Stimulated activated CD4-positive, alpha-beta T cell treated with anti-CD3 and anti-CD28 coated beads, Interleukin-4, amount 100 ng/mL, for 4 hours (primary cell): ENCODE measurements around the gene OR10A3.
"Not testable (repeated sequence)": the region's sequence is repeated elsewhere in the genome, so short reads cannot be mapped to it uniquely, and the experiment has no call there.

Experiments used
- DNase-seq, 2 experiments: peaks; one replicate each; pipeline ENCODE4 v3.0.0-alpha.2; 2020

The OR10A3 gene, protein sequence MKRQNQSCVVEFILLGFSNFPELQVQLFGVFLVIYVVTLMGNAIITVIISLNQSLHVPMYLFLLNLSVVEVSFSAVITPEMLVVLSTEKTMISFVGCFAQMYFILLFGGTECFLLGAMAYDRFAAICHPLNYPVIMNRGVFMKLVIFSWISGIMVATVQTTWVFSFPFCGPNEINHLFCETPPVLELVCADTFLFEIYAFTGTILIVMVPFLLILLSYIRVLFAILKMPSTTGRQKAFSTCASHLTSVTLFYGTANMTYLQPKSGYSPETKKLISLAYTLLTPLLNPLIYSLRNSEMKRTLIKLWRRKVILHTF

DNA sequence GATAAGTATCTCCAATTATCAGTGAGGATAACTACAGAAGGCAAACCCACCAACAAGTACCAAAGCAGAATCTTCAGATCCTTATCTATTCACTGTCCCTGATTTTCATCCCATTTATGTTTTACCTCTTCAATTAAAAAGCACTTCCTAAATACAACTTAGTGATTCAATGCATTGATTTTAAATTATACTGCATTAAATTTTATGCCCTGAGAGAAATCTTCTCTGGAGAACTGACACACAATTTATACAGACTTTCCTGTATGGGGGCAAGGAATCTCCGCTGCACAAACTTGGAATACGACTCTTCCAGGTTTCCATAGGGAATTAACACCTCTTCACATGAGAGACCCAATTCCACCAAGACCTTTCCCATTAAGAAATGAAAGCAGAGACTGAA is at the start of gene OR10A3:
Gene OR10A3, minus strand, starts transcription at position 101 of the 400 bp plus-strand sequence. CDS start 2,188 bp downstream, outside the sequence.
- DNase-seq = no peak

DNA sequence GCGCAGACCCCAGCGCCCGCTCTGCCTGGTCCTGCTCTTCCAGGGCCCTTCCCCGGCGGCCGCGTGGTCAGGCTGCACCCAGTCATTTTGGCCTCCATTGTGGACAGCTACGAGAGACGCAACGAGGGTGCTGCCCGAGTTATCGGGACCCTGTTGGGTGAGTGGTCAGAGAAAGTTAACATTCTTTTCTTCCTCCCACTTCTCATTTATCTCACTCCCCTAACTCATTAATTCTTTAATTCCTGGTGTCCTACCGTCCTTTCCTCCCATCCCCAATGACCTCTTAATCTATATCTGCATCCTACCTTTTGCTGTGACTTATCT is 46.0 kb upstream of the OR10A3 start:
- not testable (repeated sequence) for DNase-seq

DNA sequence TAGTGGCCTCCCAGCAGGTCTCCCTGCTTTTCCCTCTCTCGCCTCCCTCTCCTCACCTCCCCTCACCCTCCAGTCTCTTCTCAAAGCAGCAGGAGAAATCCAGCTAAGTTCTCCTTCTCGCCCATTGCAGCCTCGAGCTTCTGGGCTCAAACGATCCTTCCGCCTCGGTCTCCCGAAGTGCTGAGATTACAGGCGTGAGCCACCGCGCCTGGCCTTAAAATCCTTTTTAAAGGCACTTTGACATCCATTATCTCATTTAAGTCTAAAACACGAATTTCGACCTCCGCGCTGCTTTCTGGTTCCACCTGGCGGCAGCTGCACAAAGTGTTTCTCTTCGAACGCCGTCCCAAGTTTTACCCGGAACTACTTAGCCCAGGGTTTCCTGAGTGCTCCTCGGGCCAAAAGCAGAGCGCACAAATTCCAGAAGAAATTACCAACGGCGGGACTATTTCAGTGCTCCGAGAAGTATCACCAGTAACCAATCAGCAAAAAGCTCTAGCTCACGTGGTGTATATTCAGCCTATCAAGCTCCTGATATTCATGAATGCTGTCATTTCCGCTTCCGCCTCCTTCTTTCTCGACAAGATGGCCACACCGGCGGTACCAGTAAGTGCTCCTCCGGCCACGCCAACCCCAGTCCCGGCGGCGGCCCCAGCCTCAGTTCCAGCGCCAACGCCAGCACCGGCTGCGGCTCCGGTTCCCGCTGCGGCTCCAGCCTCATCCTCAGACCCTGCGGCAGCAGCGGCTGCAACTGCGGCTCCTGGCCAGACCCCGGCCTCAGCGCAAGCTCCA is 45.5 kb upstream of the OR10A3 start, which contains the start of gene EIF3F:
Gene EIF3F, plus strand, starts transcription at position 570 of the 792 bp plus-strand sequence. Its CDS starts 16 bp downstream, at position 586.
- peak; percentile 76 to 90 for DNase-seq

DNA sequence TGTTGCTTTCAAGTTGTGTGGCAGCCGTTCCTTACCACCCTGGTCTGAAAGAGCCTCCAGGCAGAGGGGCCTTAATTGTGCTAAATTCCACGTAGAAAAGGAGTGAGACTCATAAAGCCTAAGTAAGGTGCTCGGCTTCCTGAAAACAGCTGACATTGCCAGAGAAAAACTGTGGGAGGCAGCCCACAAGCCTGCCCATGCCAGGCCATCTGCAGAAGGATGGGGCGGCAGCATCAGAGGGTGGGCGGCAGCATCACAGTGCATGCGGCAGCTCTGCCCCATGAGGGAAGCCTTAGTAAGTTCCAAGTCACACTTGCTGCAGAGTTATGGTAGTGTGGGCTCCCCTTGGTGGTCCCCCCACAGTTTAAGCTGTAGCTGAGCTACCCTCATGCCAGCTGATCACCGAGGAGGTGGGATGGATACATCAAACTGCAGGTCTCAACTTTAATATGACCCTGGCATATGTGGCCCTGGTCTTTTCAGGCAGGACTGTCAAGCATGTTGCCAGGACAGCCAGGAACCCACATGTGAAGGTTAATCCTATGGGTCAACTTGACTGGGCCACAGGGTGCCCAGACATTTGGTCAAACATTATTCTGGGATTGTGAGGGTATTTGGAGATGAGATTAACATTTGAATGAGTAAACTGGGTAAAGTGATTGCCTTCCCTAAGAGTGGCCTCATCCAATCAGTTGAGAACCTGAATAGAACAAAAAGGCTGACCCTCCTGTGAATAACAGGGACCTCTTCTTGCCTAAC is 42.5 kb upstream of the OR10A3 start:
- DNase-seq = no peak

DNA sequence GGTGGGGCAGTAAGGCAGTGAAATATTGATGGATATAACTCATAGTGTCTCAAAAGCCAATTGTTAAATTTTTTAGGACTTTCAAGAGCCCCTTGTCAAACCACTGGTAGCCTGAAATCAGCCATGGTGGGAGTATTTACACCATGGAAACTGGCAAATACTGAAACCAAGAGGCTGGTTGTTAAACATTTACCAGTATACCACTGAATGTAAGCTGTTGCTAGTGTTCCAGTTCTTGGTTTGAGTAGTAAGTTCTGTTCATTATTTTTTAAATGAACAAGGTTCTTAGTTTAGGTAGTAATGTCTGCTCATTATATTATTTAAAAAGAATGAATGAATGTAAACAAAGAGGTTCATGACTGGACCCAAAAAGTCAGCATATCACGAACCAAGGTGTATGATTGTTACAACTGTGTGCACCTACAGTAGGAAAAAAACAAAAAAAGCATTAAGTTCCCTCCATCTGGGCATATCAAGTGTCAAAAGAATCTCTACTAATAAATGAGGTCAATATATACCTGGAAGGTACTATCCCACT is 41.1 kb upstream of the OR10A3 start:
- no peak for DNase-seq

DNA sequence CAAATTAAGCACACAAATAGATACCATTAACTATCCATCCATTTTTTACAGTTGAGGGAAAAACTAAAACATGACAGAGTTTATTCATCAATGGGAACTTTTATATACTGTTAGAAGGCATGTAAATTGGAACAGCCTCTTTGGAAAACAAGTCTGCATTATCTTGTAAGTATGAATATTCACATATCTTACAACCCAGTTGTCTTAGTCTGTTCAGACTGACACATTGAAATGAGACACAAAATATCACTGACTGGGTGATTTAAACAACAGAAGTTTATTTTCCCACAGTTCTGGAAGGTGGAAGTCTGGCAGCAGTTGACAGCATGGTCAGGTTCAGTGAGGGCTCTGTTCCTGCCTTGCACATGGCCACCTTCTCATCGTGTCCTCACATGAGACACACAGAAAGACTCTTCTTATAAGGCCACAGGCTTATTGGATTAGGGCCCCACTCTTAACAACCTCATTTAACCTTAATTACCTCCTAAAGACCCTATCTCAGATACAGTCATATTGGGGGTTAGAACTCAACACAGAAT is 40.2 kb upstream of the OR10A3 start:
- DNase-seq = no peak

DNA sequence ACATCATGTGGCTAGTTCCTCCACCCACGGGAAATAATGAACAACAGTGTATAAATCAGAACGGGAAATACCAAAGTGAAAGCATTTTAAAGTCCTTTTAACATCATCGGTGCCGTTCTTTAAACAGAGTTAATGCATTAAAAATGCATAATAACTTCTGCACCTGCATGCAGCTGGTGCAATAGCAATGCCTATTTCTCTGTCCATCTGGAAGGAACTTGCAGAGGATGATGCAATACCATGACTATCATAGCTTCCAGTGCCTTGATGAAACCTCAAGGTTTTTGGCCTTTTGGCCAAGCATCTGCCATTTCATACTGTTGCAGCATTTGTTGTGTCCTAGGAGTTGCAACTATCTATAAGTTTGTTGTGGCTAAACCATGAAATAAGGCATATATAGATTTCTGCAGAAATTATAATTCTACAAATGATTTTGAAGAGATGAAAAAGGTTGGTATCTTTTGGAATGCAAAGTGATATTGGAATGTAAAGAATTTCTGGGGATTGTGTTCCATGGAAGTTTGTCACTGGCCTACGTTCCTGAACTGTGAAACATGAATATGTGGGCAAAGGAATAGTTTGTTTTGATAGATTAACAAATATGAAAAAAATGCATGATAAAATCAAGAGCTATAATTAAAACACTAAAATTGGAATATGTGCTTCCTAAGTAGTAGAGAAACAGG is 35.9 kb upstream of the OR10A3 start:
- no peak for DNase-seq

- DNase-seq = no peak
Observed at GRCh38 chr11:7974668-7975067, 33.2 kb upstream of the OR10A3 start.

- no peak for DNase-seq
Observed at GRCh38 chr11:7973011-7973410, 31.5 kb upstream of the OR10A3 start.

DNA sequence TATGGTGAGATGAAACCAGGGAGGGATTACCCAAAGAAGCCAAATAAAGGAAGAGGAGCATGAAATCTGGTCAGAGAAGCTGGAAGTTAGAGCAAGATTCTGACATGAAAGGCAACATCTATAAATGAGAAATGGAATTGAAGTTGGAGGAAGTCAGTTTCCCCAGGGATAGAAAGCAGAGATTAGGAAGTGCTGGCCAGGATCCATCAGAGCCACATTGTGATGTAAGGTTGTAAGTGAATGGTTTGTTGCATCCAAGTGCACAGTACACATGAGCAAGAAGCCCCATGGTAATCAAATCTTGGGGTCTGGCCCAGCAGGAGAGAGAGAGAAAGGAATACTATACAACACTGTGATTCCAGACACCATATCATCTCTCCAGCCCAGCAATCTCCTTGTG is 30.3 kb upstream of the OR10A3 start:
- DNase-seq = no peak

DNA sequence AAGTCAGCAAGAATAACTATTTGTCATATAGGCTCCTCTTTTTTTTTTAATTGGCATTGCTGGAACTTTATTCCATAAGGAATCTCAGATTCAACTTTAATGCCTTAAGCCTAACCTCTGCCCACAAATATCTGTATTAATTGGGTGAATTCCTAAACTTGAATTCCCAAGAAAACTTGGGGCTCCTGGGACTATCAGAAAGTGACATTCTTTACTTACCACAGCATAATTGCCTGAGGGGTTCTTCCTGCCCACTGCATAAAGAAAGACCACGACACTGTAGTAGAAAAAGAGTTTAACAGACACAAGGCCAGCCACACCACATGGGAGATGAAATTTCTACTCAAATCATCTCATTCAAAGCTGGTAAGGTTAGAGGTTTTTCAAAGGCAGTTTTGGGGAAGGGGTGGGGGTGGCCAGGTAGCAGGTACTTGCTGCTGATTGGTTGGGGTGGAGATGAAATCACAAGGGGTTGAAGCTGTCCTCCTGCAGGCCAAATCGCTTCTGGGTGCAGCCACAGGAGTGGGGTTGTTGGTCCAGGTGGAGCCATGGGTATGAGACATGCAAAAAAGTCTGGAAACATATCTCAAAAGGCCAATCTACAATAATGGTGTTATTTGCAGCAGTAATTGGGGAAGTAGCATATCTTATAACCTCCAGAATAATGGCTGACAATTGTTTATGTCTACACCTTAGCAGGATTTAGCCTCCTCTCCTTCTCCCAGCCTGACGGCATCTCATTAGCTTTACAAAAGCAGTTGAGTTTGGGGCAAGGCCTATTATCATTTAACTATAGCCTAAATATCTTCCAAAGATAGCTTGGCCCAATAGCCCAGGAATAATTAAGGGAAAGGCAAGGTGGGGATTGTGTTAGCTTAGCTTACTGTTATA is 28.5 kb upstream of the OR10A3 start:
- DNase-seq = no peak

DNA sequence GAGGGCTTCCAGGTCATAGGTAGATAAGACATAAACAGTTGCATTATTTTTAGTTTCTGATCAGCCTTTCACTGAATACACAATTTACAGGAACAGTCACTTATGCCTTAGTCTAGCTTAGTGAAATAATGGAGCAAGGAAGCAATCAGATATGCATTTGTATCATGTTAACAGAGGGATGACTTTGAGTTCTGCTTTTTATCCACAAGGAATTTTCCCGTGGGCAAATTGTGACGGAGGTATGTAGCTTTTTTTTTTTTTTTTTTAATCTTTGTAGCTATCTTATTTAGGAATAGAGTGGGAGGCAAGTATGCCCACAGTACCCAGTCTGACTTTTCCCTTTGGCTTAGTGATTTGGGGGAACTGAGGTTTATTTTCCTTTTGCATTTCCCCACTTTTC is 27.2 kb upstream of the OR10A3 start:
- DNase-seq = no peak

DNA sequence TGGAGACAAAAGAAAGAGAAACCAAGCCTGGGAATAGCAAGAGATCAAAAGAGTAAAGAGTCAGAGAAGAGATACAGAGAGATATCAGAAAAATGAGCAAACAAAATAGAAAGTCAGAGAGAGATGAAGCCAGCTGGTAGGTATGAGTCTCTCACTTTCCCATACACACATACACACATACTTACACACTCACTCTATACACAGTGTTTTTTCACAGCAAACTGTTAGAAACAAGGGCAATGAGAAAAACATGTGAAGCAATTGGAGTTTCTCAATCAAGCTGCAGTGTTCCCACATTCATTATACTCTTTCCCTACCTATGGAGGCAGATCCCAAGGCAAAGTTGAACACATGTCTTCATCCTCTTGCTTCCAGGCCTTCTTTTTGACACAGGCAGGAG is 26.3 kb upstream of the OR10A3 start:
- no peak for DNase-seq

GRCh38 chr11:7967097-7967496 is 25.6 kb upstream of the OR10A3 start:
- no peak for DNase-seq

- no peak for DNase-seq
Observed at GRCh38 chr11:7965386-7965785, 23.9 kb upstream of the OR10A3 start, which contains the start of gene NLRP10. Gene NLRP10, minus strand, starts transcription at chr11:7965447. Its CDS starts 1,952 bp downstream, at chr11:7963495.

DNA sequence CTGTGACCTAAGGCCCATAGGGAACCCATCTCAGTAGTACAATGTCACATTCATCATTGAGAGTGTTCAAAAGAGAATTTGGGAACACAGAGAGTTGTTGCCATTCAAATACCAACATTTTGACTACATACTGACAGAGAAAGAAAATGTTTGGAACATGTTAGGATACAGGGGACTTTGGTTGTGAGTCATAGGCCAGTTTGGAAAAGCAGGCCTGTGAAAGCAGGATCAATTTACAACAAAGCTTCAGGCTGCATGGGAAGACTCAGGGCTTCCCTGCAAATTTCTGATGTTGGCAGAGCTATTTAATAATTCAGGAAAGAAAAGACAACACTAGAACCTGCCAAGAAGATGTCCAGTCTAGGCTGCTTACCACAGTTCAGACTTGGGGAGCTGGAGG is 23.4 kb upstream of the OR10A3 start:
- no peak for DNase-seq

DNA sequence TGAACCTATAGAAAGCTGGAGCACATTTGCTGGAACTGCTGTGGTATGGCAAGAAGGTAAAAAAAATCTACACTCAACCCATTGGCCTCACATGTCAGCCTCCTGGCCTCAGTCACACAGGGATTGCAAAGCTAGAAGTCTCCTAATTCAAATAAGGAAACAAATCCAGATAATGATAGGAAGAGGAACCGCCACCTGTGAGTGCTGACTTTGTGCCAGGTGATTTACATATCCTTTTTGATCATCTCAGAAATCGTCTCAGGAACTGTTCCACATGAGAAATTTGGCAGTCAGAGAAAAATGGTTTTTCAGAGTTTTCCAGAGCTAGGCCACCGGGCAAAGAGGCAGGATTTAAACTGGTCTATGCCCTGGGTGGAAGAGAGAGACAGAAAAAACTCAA is 22.8 kb upstream of the OR10A3 start:
- no peak for DNase-seq

GRCh38 chr11:7955191-7955590 is 13.7 kb upstream of the OR10A3 start:
- DNase-seq = no peak

DNA sequence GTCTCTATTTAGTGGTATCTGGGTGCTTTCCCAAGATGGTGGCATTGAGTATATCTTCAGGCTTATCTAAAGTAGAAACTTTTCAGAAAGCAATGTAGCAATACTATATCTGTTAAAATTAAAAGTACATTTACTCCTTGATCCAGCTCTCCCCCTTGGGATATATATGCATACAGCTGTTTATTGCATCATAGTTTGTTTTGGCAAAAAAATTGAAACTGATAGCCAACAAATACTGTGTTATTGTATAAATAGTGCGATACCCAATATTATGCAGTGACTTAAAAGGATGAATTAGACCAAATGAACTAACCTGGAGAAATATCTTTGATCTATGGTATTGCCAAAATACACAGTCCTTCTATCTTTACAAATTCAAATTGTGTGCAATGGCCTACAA is 8.4 kb upstream of the OR10A3 start:
- DNase-seq = no peak

- no peak for DNase-seq
Observed at GRCh38 chr11:7944123-7944522, 2.6 kb upstream of the OR10A3 start.

- no peak for DNase-seq
Observed at GRCh38 chr11:7941146-7941545, 362 bp downstream of the OR10A3 start.
